Measurements from ENCODE around the gene TMCO6.

GRCh38 chr5:140671472-140672125 lies 32.3 kb downstream of the TMCO6 start:
- TF ChIP-seq CTCF (IDR thresholded peaks at IDR 0.05) (no peak), POLR2A (IDR thresholded peaks at IDR 0.05) (no peak)
